EL (cell line): ENCODE measurements around the gene FGF23.

Experiments
- DNase-seq: peaks from one replicate; pipeline ENCODE4 v3.0.0-alpha.2; 2016

The FGF23 gene

GRCh38 chr12:4380332-4380731, 820 bp upstream of the FGF23 start:
- no peak for DNase-seq

GRCh38 chr12:4378772-4379171, 740 bp downstream of the FGF23 start:
- DNase-seq, result no peak

DNA sequence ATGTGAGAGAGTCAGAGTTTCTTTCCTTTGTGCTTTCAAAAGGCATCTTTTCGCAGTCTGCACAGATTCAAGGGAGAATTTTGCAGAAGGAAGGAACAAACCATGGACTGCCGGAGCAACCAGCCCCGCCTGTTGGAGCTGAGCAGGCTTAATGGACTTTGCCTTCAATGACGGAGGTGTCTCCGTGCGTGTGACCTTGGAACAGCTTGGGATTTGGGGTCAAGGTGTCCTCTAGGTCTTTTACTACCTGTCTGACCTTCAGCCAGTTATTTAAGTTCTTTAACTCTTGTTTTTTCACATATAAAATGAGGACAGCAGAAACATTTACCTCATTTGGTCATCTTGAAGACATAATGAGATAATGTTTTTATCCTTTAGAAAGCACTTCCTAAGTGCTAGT, 4.1 kb downstream of the FGF23 start:
- no peak for DNase-seq

GRCh38 chr12:4372653-4373052, 6.9 kb downstream of the FGF23 start:
- DNase-seq, result no peak

DNA sequence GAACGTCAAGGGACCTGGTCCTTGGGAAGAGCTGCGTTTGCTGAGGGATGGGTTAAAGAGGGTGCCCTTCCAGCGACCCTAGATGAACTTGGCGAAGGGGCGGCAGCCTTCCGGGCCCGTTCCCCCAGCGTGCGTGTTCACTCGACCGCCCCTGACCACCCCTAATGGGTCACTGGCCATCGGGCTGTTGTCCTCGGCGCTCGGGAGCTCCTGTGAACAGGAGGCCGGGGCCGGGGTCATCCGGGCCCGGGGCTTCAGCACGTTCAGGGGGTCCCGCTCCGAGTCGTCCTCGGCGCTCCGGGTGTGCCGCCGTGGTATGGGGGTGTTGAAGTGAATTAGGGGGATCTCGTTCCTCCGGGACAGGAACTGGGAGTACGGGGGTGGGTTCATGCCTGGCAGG, 9.2 kb downstream of the FGF23 start:
- no peak for DNase-seq

- DNase-seq, result no peak
Observed at GRCh38 chr12:4369548-4369947, 10.0 kb downstream of the FGF23 start.

DNA sequence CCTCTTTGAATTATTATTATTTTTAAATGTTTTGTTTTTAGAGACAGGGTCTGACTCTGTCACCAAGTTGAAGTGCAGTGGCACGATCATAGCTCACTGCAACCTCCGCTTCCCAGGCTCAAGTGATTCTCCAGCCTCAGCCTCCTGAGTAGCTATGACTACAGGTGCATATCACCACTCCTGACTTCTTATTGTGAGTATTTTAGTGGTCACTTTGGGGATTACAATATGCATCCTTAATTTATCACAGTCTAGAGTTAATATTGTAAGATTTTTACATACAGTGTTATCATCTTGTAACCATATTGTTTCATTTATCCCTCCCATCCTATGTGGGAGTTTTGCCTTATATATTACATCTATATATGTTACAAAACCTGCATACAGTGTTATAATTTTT, 13.4 kb downstream of the FGF23 start:
- no peak for DNase-seq

DNA sequence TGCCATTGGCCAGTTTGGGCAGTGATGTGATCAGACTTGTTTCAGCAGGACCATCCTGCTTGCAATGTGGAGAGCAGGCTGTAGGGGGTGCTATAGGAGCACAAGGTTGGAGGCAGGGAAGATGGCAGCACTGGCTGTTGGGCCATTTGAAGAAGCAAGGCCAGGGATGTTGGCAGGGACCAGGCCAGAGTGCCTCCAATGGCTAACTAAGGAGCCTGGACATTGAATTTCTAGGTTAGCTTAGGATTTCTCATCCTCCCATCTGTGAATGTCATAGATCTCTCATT, 23.5 kb downstream of the FGF23 start:
- peak; percentile 26 for DNase-seq

GRCh38 chr12:4355156-4356040, 24.1 kb downstream of the FGF23 start:
- no peak for DNase-seq

GRCh38 chr12:4353785-4354208, 25.7 kb downstream of the FGF23 start:
- DNase-seq, result no peak

DNA sequence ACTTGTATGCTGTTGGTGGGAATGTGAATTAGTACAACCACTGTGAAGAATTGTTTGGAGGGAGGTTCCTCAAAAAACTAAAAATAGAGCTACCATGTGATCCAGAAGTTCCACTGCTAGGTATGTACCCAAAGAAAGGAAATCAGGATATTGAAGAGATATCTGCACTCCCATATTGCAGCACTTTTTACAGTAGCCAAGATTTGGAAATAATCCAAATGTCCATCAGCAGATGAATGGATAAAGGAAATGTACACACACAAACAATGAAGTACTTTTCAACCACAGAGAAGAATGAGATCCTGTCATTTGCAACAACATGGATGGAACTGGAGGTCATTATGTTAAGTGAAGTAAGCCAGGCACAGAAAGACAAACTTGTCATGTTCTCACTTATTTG, 32.6 kb downstream of the FGF23 start:
- DNase-seq, result no peak

DNA sequence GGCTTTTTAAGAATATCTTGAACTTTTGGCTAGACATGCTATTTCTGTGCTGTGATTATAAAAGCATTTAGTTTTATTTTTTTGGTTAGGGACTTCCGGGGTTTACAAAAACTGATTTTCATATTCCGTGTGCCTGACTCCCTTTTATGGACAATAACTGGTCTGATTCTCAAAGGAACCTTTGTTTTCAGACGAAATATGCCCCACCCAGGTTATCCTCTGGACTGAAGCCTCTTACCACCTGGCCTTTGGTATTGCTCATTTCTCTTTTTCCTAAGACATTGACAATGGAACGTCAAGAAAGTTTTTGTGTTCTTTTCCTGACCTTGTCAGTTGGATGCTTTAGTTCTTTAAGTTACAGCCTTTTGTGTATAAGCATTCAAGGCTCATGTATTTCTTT, 47.7 kb downstream of the FGF23 start:
- no peak for DNase-seq

DNA sequence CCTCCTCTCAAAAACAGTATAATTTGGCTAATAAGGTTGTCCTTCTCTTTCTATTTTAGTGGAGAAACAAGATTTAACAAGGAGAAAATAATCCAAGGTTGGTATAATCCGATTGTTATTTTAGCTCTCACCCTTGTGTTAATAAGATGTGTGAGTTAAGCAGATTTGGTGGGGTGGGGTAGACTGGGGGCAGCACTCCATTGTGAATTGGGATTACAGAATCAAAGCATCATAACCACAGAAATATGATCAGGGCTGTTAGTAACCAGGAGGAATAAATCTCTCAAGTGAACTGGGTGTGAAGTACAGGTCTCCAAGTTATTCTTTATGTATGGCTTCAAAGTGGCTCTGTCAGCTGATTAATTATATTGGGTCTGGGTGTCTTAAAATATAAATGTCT, 48.3 kb downstream of the FGF23 start:
- no peak for DNase-seq

DNA sequence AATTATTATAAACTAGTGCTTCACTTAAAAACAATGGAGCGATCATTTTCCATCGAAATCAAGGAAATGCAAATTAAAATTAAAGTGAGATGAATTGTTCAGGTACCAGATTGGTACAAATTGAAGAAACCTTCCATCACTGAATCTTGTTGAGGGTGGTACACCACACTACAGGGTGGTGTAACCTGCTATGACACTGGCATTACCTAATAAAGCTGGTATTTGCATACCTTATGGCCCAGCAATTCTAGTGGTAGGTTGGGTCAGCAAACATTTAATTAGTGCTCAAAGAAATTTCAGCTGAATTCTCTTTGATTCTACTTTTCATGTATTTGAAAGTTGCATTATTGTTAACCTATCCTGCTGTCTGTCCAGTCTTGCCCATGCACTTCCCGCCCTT, 49.3 kb downstream of the FGF23 start:
- no peak for DNase-seq

GRCh38 chr12:4327293-4327692, 52.2 kb downstream of the FGF23 start:
- no peak for DNase-seq

GRCh38 chr12:4325966-4326365, 53.5 kb downstream of the FGF23 start:
- DNase-seq, result no peak

- no peak for DNase-seq
Observed at GRCh38 chr12:4324366-4324765, 55.1 kb downstream of the FGF23 start.

DNA sequence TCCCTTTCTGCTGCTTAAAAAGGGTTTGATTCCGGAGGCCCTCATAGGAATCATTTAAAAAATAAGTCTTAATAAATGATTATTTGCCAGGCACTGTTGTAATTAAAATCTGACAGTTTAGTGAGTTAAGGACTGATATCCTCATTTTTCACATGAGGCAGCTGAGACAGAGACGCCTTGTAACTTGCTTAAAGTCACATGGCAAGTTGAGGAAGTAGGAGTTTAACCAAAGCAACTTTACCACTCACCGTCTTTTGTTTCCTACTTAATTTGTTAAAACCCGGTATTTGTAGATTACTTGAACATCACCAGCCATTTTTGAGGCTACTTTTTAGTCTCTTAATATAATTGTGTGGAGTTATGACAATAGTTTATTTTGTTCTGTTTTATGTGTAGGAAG, 56.1 kb downstream of the FGF23 start:
- no peak for DNase-seq

- DNase-seq, result no peak
Observed at GRCh38 chr12:4322726-4323125, 56.8 kb downstream of the FGF23 start.

- DNase-seq, result peak; percentile 95
Observed at GRCh38 chr12:4320853-4321701, 58.4 kb downstream of the FGF23 start, which contains the start of gene TIGAR. TSS of gene TIGAR (plus strand) at chr12:4321213. CDS start at chr12:4321272, 59 bp downstream.

- no peak for DNase-seq
Observed at GRCh38 chr12:4320497-4320852, 59.0 kb downstream of the FGF23 start.
